K562 (cell line): ENCODE data around the gene SLC22A23. TPM values are rescaled to one million over a fixed set of nuclear protein-coding genes. Genes with fewer than 3 reads are reported as not detected.

Experiments used
- ATF1 ChIP-seq, 2 experiments: fragments of 450-650 bp in 1 of 2; IDR thresholded peaks; 2 replicates each; pipeline ENCODE4 v1.6.1; 2016; ENCODE audit warnings: missing compliant biosample characterization in 1 of 2, missing genetic modification characterization in 1 of 2
- ATF7 ChIP-seq: fragments of 450-650 bp; IDR thresholded peaks from 2 replicates; pipeline ENCODE4 v1.7.1; 2014; ENCODE audit warnings: mild to moderate bottlenecking, moderate library complexity
- CBX8 ChIP-seq: fragments of 200-600 bp; sonication (generic); IDR thresholded peaks from 2 replicates; pipeline ENCODE4 v1.6.1; 2012; ENCODE audit warnings: borderline replicate concordance, mixed run types, low read depth, mild to moderate bottlenecking, moderate library complexity, mixed read lengths, low read length, control low read depth, inconsistent platforms; ENCODE audit not compliant: poor library complexity, severe bottlenecking; ENCODE audit errors: extremely low read depth
- DNMT1 ChIP-seq: fragments of 450-650 bp; IDR thresholded peaks from 2 replicates; pipeline ENCODE4 v1.6.1; 2016; ENCODE audit warnings: antibody characterized with exemption, mild to moderate bottlenecking
- ESRRA ChIP-seq: fragments of 450-650 bp; IDR thresholded peaks from 2 replicates; pipeline ENCODE4 v1.6.1; 2014; ENCODE audit warnings: low read depth, mild to moderate bottlenecking, moderate library complexity, borderline replicate concordance
- HNRNPK ChIP-seq: fragments of 200-400 bp; formaldehyde crosslinking; IDR thresholded peaks from one replicate; pipeline ENCODE4 v1.6.1; 2018; ENCODE audit warnings: mild to moderate bottlenecking, low read depth, low read length; ENCODE audit not compliant: poor library complexity, severe bottlenecking
- HOXB6 ChIP-seq: fragments of 250-450 bp; sonication (Bioruptor Pico); IDR thresholded peaks from 2 replicates; pipeline ENCODE4 v1.5.1; 2022; ENCODE audit warnings: mild to moderate bottlenecking, borderline replicate concordance
- ILK ChIP-seq: fragments of 450-650 bp; IDR thresholded peaks from 2 replicates; pipeline ENCODE4 v1.6.1; 2016; ENCODE audit warnings: missing genetic modification characterization, low read depth, mild to moderate bottlenecking, missing compliant biosample characterization, moderate library complexity, borderline replicate concordance
- JUN ChIP-seq, 2 experiments: sonication (generic) in 1 of 2; formaldehyde crosslinking in 1 of 2; IDR thresholded peaks; 2 replicates each; pipeline versions ENCODE4 v1.6.1 to v1.8.0; 2012 to 2022; ENCODE audit warnings: borderline replicate concordance in 2 of 2, mild to moderate bottlenecking in 2 of 2, improper control_type of control experiment in 1 of 2, low read depth in 1 of 2, low read length in 1 of 2, missing genetic modification reagents in 1 of 2
- LARP7 ChIP-seq: fragments of 450-650 bp; IDR thresholded peaks from 2 replicates; pipeline ENCODE4 v1.6.1; 2016
- MAFG ChIP-seq: fragments of 450-650 bp; conservative IDR thresholded peaks from 2 replicates; pipeline ENCODE4 v1.6.1; 2016; ENCODE audit warnings: missing genetic modification characterization, missing compliant biosample characterization
- NBN ChIP-seq: fragments of 450-650 bp; IDR thresholded peaks from 2 replicates; pipeline ENCODE4 v1.6.1; 2016; ENCODE audit warnings: low read depth, mild to moderate bottlenecking
- RCOR1 ChIP-seq, 2 experiments: IDR thresholded peaks; 2 replicates each; pipeline ENCODE4 v1.6.1; 2012; ENCODE audit warnings: low read depth in 2 of 2, low read length in 2 of 2, borderline replicate concordance in 1 of 2, improper control_type of control experiment in 1 of 2
- SRSF7 ChIP-seq: fragments of 200-400 bp; formaldehyde crosslinking; optimal IDR thresholded peaks from 2 replicates; pipeline ENCODE3; 2017; ENCODE audit warnings: mild to moderate bottlenecking, low read depth, low read length
- ZNF146 ChIP-seq: IDR thresholded peaks from one replicate; pipeline ENCODE4 v1.6.1; 2018; ENCODE audit warnings: missing compliant biosample characterization; ENCODE audit not compliant: unreplicated experiment
- polyA plus RNA-seq, 8 experiments: library from polyadenylated mRNA; depleted of rRNA in 4 of 8; stranded (reverse) in 5 of 8; unstranded in 3 of 8; fragments of >200 nt; fragmentation: Nextera tagmentation in 2 of 8; fragmentation: Illumina TruSeq in 1 of 8; extraction: Ambion mirVana in 2 of 8; extraction: Trizol in 1 of 8; gene quantifications; 2 replicates each; pipeline versions ENCODE4 v1.2.1 to v1.2.3, GENCODE V29; 2011 to 2014; ENCODE audit warnings: inconsistent platforms in 1 of 8, missing spikeins in 1 of 8
- total RNA-seq, 7 experiments: library from RNA; depleted of rRNA in 6 of 7; stranded (reverse); fragments of >200 nt in 6 of 7; fragmentation: Illumina TruSeq in 2 of 7; extraction: Trizol in 2 of 7; gene quantifications; 2 replicates each; pipeline versions ENCODE4 v1.2.1 to v1.2.3, GENCODE V29; 2011 to 2021; ENCODE audit warnings: low replicate concordance in 1 of 7
- TF ChIP-seq, protein P1 (sequence below), 2 experiments: fragments of 450-650 bp; IDR thresholded peaks; 2 replicates each; pipeline ENCODE4 v1.6.1; 2018; ENCODE audit warnings: mild to moderate bottlenecking in 2 of 2, low read depth in 1 of 2; ENCODE audit not compliant: partially characterized antibody in 2 of 2
- TF ChIP-seq, protein P2 (sequence below): fragments of 450-650 bp; IDR thresholded peaks from 2 replicates; pipeline ENCODE4 v1.6.1; 2016; ENCODE audit warnings: antibody characterized with exemption

The SLC22A23 gene
- total and polyA plus RNA-seq, 9 of the 15 experiments (the other 6 are each of a cell fraction or from before 2014, with no cell fraction given) = 0.30 to 8.7 (median 2.5) TPM

DNA sequence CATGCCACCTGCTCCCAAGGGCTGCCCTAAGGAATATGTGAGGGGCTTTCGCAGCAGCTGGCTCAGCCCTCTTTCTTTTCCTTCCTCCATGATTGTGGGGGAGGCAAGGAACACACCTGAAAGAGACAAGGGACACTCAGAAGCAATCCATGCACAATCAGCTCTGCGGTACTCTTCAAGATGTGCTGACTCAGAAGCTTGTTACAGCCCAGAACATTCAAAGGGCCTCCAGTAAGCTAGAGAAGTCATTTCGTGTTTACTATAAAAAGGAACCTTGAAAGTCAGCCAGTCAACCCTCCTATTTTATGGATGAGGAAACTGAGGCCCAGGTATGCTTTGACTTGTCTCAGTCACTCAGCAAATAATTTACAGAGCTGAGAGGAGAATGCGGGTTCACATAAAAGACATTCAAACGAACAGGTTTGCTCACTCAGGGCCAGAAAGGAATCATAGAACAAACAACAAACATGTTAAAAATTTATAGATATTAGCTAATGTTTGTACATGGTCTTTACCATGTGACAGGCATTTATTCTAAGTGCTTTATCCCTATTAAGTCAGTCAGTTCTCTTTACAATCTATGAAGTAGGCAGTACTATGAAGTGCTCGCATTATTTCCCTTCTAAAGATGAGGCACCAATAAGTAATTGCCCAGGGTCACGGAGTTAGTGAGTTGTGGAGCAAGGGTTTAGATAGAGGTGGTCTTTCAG lies 37.7 kb upstream of the SLC22A23 start (continued):
- TF ChIP-seq, protein P1, sequence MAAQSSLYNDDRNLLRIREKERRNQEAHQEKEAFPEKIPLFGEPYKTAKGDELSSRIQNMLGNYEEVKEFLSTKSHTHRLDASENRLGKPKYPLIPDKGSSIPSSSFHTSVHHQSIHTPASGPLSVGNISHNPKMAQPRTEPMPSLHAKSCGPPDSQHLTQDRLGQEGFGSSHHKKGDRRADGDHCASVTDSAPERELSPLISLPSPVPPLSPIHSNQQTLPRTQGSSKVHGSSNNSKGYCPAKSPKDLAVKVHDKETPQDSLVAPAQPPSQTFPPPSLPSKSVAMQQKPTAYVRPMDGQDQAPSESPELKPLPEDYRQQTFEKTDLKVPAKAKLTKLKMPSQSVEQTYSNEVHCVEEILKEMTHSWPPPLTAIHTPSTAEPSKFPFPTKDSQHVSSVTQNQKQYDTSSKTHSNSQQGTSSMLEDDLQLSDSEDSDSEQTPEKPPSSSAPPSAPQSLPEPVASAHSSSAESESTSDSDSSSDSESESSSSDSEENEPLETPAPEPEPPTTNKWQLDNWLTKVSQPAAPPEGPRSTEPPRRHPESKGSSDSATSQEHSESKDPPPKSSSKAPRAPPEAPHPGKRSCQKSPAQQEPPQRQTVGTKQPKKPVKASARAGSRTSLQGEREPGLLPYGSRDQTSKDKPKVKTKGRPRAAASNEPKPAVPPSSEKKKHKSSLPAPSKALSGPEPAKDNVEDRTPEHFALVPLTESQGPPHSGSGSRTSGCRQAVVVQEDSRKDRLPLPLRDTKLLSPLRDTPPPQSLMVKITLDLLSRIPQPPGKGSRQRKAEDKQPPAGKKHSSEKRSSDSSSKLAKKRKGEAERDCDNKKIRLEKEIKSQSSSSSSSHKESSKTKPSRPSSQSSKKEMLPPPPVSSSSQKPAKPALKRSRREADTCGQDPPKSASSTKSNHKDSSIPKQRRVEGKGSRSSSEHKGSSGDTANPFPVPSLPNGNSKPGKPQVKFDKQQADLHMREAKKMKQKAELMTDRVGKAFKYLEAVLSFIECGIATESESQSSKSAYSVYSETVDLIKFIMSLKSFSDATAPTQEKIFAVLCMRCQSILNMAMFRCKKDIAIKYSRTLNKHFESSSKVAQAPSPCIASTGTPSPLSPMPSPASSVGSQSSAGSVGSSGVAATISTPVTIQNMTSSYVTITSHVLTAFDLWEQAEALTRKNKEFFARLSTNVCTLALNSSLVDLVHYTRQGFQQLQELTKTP (IDR thresholded peaks at IDR 0.05; ENCODE audit: low read depth in 1 of 2, partially characterized antibody in 2 of 2) = no peak
- TF ChIP-seq RCOR1 (IDR thresholded peaks at IDR 0.05; ENCODE audit: borderline replicate concordance in 1 of 2, low read depth in 2 of 2, low read length in 2 of 2) = no peak
- no peak for TF ChIP-seq LARP7
- no peak for TF ChIP-seq CBX8
- TF ChIP-seq ATF7 = no peak
- TF ChIP-seq HOXB6 (CRISPR knock-in tag) = no peak
- peak; percentile 49; the same call in 1 of the 2 replicates for TF ChIP-seq MAFG (tag)
- TF ChIP-seq ZNF146 (CRISPR knock-in tag) = no peak
- no peak for TF ChIP-seq DNMT1
- TF ChIP-seq, protein P2, sequence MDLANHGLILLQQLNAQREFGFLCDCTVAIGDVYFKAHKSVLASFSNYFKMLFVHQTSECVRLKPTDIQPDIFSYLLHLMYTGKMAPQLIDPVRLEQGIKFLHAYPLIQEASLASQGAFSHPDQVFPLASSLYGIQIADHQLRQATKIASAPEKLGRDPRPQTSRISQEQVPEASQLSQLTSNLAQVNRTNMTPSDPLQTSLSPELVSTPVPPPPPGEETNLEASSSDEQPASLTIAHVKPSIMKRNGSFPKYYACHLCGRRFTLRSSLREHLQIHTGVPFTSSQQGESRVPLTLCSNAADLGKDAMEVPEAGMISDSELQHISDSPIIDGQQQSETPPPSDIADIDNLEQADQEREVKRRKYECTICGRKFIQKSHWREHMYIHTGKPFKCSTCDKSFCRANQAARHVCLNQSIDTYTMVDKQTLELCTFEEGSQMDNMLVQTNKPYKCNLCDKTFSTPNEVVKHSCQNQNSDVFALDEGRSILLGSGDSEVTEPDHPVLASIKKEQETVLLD = no peak
- no peak for TF ChIP-seq SRSF7
- no peak for TF ChIP-seq JUN (IDR thresholded peaks at IDR 0.05; ENCODE audit: borderline replicate concordance, low read depth, low read length)
- no peak for TF ChIP-seq JUN (CRISPR knock-in tag; IDR thresholded peaks at IDR 0.05; ENCODE audit: borderline replicate concordance)
- no peak for TF ChIP-seq ATF1 (CRISPR knock-in tag; IDR thresholded peaks at IDR 0.05)
- TF ChIP-seq ATF1 (tag; IDR thresholded peaks at IDR 0.05) = no peak
- TF ChIP-seq HNRNPK = no peak
- TF ChIP-seq ESRRA = no peak
- no peak for TF ChIP-seq ILK (tag)
- TF ChIP-seq NBN = no peak
